Measurements from ENCODE around the gene ANKRD34A.

Gene ANKRD34A

GRCh38 chr1:145965119-145965744 is 857 bp upstream of the ANKRD34A start:
- no peak for DNase-seq

- peak; percentile 66 for DNase-seq
Observed at GRCh38 chr1:145963265-145964019, 933 bp downstream of the ANKRD34A start.

GRCh38 chr1:145962157-145963102 is 1.9 kb downstream of the ANKRD34A start:
- DNase-seq = peak; percentile 73

- peak; percentile 71 for DNase-seq
Observed at GRCh38 chr1:145961425-145962156, 2.8 kb downstream of the ANKRD34A start.

- DNase-seq = no peak
Observed at GRCh38 chr1:145961109-145961424, 3.3 kb downstream of the ANKRD34A start.

- DNase-seq = peak; percentile 88
Observed at GRCh38 chr1:145960468-145961108, 3.8 kb downstream of the ANKRD34A start.

- peak; percentile 57 for DNase-seq
Observed at GRCh38 chr1:145959957-145960467, 4.4 kb downstream of the ANKRD34A start.

- no peak for DNase-seq
Observed at GRCh38 chr1:145959333-145959732, 5.0 kb downstream of the ANKRD34A start.

- no peak for DNase-seq
Observed at GRCh38 chr1:145958734-145959133, 5.6 kb downstream of the ANKRD34A start.

- peak; percentile 100 for DNase-seq
Observed at GRCh38 chr1:145957443-145958319, 6.7 kb downstream of the ANKRD34A start, which contains the start of gene LIX1L. LIX1L (minus strand) TSS chr1:145958017; CDS start chr1:145957927, 90 bp downstream.

GRCh38 chr1:145956781-145957442 is 7.5 kb downstream of the ANKRD34A start:
- peak; percentile 19 for DNase-seq

- DNase-seq = no peak
Observed at GRCh38 chr1:145956361-145956760, 8.0 kb downstream of the ANKRD34A start.

- DNase-seq = no peak
Observed at GRCh38 chr1:145955436-145955835, 8.9 kb downstream of the ANKRD34A start.

- DNase-seq = no peak
Observed at GRCh38 chr1:145953861-145954260, 10.5 kb downstream of the ANKRD34A start.

GRCh38 chr1:145952903-145953302 is 11.5 kb downstream of the ANKRD34A start:
- DNase-seq = no peak

- DNase-seq = no peak
Observed at GRCh38 chr1:145951526-145951925, 12.8 kb downstream of the ANKRD34A start.

GRCh38 chr1:145949219-145949618 is 15.2 kb downstream of the ANKRD34A start:
- DNase-seq = no peak

- DNase-seq = no peak
Observed at GRCh38 chr1:145947551-145947950, 16.8 kb downstream of the ANKRD34A start.

GRCh38 chr1:145946477-145946986 is 17.8 kb downstream of the ANKRD34A start:
- DNase-seq = no peak

GRCh38 chr1:145944532-145944931 is 19.8 kb downstream of the ANKRD34A start:
- DNase-seq = no peak
